Tibial artery (tissue), 4 donors: ENCODE data around the gene MFSD11.

Source experiments
- DNase-seq, 2 donors: peaks; one replicate each; pipeline ENCODE4 v3.0.0-alpha.2; 2019
- H3K27ac ChIP-seq, 2 donors: fragments of 200-600 bp; sonication (generic) in 1 of 2; 1 replicate in 1 of 2; 2 replicates in 1 of 2; pipeline ENCODE4 v1.5.1; 2018 to 2019; ENCODE audit warnings: mild to moderate bottlenecking in 1 of 2
- H3K27me3 ChIP-seq, 2 donors: fragments of 200-600 bp; sonication (generic) in 1 of 2; one replicate each; pipeline versions ENCODE4 v1.5.1 to v1.6.0; 2016 to 2019
- H3K36me3 ChIP-seq, 3 donors: fragments of 200-600 bp; sonication (generic) in 2 of 3; one replicate each; pipeline ENCODE4 v1.5.1; 2016 to 2019; ENCODE audit warnings: mild to moderate bottlenecking in 2 of 3
- H3K4me1 ChIP-seq, 4 donors: fragments of 200-600 bp; sonication (generic) in 2 of 4; 1 replicate in 3 of 4; 2 replicates in 1 of 4; pipeline ENCODE4 v1.5.1; 2016 to 2019
- H3K4me3 ChIP-seq, 2 donors: fragments of 200-600 bp; sonication (generic) in 1 of 2; 1 replicate in 1 of 2; 2 replicates in 1 of 2; pipeline ENCODE4 v1.5.1; 2018 to 2019; ENCODE audit warnings: mild to moderate bottlenecking in 2 of 2
- H3K9me3 ChIP-seq, 3 donors: fragments of 200-600 bp; sonication (generic) in 1 of 3; one replicate each; pipeline ENCODE4 v1.5.1; 2016 to 2019
- CTCF ChIP-seq, 2 experiments: fragments of 200-600 bp in 1 of 2; fragments of 450-650 bp in 1 of 2; IDR thresholded peaks; one replicate each; pipeline ENCODE4 v1.5.1; 2017 to 2019; ENCODE audit warnings: antibody characterized with exemption in 2 of 2, mild to moderate bottlenecking in 1 of 2, moderate library complexity in 1 of 2
- intact Hi-C: fragments of 100-400 bp; cut with DNase I; formaldehyde crosslinking; loops from one replicate; pipeline ENCODE4 v1.15.0; 2023; ENCODE audit warnings: low total_unique reads

MFSD11 gene

GRCh38 chr17:76753061-76753961 is 15.4 kb downstream of the MFSD11 start:
- no peak for DNase-seq
- Histone ChIP-seq H3K9me3 (no peaks in the 10 kb centered on the region), H3K27me3 (no peaks in the 10 kb centered on the region), H3K27ac (no peak overlapping the region), H3K4me1 (no peaks in the 10 kb centered on the region), H3K4me3 (no peak overlapping the region), H3K36me3 (peaks cover 32 to 76% (median 63%) of the 10 kb centered on the region in 3 donors)
- no peak for TF ChIP-seq CTCF (IDR thresholded peaks at IDR 0.05)
- intact Hi-C loops, result no loop called here

GRCh38 chr17:76755285-76755684 is 17.4 kb downstream of the MFSD11 start:
- TF ChIP-seq CTCF (IDR thresholded peaks at IDR 0.05), result no peak
- Histone ChIP-seq H3K36me3 (peaks cover 31 to 72% (median 58%) of the 10 kb centered on the region in 3 donors), H3K4me1 (no peaks in the 10 kb centered on the region), H3K4me3 (no peak overlapping the region), H3K27ac (no peak overlapping the region), H3K9me3 (no peaks in the 10 kb centered on the region), H3K27me3 (no peaks in the 10 kb centered on the region)
- intact Hi-C loops, result no loop called here
- no peak for DNase-seq

DNA sequence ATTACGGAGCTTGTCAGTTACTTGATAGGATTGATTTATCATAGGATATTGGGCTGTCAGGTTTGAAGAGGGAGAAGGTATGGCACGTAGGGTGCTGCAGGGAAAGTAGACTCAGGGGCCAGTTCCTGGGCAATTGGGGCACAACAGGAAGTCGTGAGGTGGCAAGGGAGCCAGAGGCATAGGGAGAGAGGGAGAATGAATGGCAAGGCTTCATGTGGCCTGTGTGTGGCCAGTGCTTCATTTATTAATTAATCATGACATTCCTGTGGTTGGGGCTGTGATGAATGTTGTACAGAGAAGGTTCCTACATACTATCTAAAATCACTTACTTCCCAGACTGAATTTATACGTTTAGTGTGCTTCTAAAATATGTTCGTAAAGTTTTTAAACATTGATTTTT is 19.3 kb downstream of the MFSD11 start:
- Histone ChIP-seq H3K4me1 (no peaks in the 10 kb centered on the region), H3K9me3 (no peaks in the 10 kb centered on the region), H3K4me3 (no peak overlapping the region), H3K36me3 (peaks cover 31 to 63% (median 62%) of the 10 kb centered on the region in 3 donors), H3K27ac (no peak overlapping the region), H3K27me3 (no peaks in the 10 kb centered on the region)
- intact Hi-C loops, result no loop called here
- no peak for TF ChIP-seq CTCF (IDR thresholded peaks at IDR 0.05)
- no peak for DNase-seq

DNA sequence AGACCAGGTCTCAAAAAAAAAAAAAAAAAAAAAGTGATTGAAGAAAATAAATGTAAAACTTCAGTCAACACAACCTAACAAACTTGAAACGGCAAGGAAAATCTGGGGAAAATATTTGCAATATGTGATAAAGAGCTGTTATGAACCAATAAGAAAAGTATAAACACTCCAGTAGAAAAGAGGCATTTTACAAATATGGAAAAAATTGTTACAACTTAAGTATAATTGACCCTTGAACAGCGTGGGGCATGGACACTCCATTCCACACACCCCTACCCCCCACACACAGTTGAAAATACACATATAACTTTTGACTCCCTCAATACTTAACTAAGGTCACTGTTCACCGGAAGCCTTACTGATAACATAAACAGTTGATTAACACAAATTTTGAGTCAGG is 20.7 kb downstream of the MFSD11 start:
- peaks cover 31 to 58% (median 56%) of the 10 kb centered on the region in 3 donors for H3K36me3 ChIP-seq
- DNase-seq, result no peak

GRCh38 chr17:76772842-76773525 is 35.1 kb downstream of the MFSD11 start:
- DNase-seq, result no peak
- Histone ChIP-seq H3K27ac (no peak overlapping the region), H3K9me3 (no peaks in the 10 kb centered on the region), H3K36me3 (peaks cover 68 to 97% (median 69%) of the 10 kb centered on the region in 3 donors), H3K27me3 (no peaks in the 10 kb centered on the region), H3K4me1 (no peaks in the 10 kb centered on the region), H3K4me3 (no peak overlapping the region)
- no peak for TF ChIP-seq CTCF (IDR thresholded peaks at IDR 0.05)
- intact Hi-C loops, result no loop called here

More for the DNA sequence above, 20.7 kb downstream of the MFSD11 start:
- Histone ChIP-seq H3K4me3 (no peak overlapping the region), H3K4me1 (no peaks in the 10 kb centered on the region), H3K9me3 (no peaks in the 10 kb centered on the region), H3K27ac (no peak overlapping the region), H3K27me3 (no peaks in the 10 kb centered on the region)
- intact Hi-C loops, result no loop called here
- no peak for TF ChIP-seq CTCF (IDR thresholded peaks at IDR 0.05)
